Measurements from ENCODE around the gene SMAD5. TPM values are rescaled to one million over a fixed set of nuclear protein-coding genes. Genes with fewer than 3 reads are reported as not detected.

The SMAD5 gene
- total RNA-seq, 1 experiment from 2014 or later = 64.3 TPM

- Histone ChIP-seq H3K4me2 (ENCODE audit: low read length) (no peak overlapping the region), H3K4me1 (ENCODE audit: control insufficient read depth in 1 of 2, insufficient read depth in 2 of 2, low read length in 2 of 2) (no peaks in the 10 kb centered on the region), H3K27me3 (ENCODE audit: insufficient read depth, low read length) (no peaks in the 10 kb centered on the region), H3K9me3 (ENCODE audit: control insufficient read depth in 1 of 2, insufficient read depth in 1 of 2, low read depth in 1 of 2, low read length in 2 of 2) (no peaks in the 10 kb centered on the region), H4K20me1 (ENCODE audit: insufficient read depth) (no peaks in the 10 kb centered on the region), H3K9me2 (ENCODE audit: insufficient read depth) (no peaks in the 10 kb centered on the region), H3K9ac (ENCODE audit: low read length) (no peak overlapping the region), H2AFZ (ENCODE audit: low read depth, low read length, poor library complexity, severe bottlenecking) (no peak overlapping the region), H3K79me2 (ENCODE audit: insufficient read depth, low read length) (no peaks in the 10 kb centered on the region), H3K4me3 (replicated peaks in 1 of 2; ENCODE audit: low read depth in 1 of 2, low read length in 2 of 2) (no peak overlapping the region), H3K36me3 (ENCODE audit: control insufficient read depth in 1 of 2, insufficient read depth in 2 of 2, low read length in 2 of 2) (0 out of 4 replicates have a peak, but pooled peaks cover 0 to 2% of the 10 kb centered on the region in 2 experiments), H3K27ac (ENCODE audit: low read depth, low read length) (no peak overlapping the region)
- RAD21 ChIA-PET (ENCODE audit: low non-redundant PET in 1 of 2, low total read pairs in 2 of 2, uncharacterized antibody in 2 of 2, unreplicated experiment in 2 of 2) = no interaction called here
- no peak for TF ChIP-seq ZFX (IDR thresholded peaks at IDR 0.05)
- TF ChIP-seq CTCF (IDR thresholded peaks at IDR 0.05 in 2 of 3, conservative IDR thresholded peaks at IDR 0.05 in 1 of 3; ENCODE audit: borderline replicate concordance in 1 of 3, insufficient read depth in 1 of 3, low read depth in 2 of 3, low read length in 2 of 3) = no peak
- TF ChIP-seq FOSL1 (IDR thresholded peaks at IDR 0.05; ENCODE audit: low read depth) = no peak
- TF ChIP-seq YY1 (IDR thresholded peaks at IDR 0.05; ENCODE audit: extremely low read depth, insufficient replicate concordance, low read depth, low read length) = no peak
- TF ChIP-seq EZH2phosphoT487 (IDR thresholded peaks at IDR 0.05; ENCODE audit: borderline replicate concordance) = no peak
- TF ChIP-seq ATF3 (IDR thresholded peaks at IDR 0.05) = no peak
- no peak for TF ChIP-seq SP1 (IDR thresholded peaks at IDR 0.05; ENCODE audit: low read depth)
- no peak for TF ChIP-seq POLR2AphosphoS5 (IDR thresholded peaks at IDR 0.05; ENCODE audit: low read depth, low read length)
- no peak for TF ChIP-seq EZH2 (IDR thresholded peaks at IDR 0.05)
- no peak for TF ChIP-seq ELF1 (IDR thresholded peaks at IDR 0.05; ENCODE audit: borderline replicate concordance, low read depth)
- TF ChIP-seq CEBPB (IDR thresholded peaks at IDR 0.05; ENCODE audit: low read depth) = no peak
- no peak for TF ChIP-seq SRF (IDR thresholded peaks at IDR 0.05; ENCODE audit: low read depth)
- TF ChIP-seq REST (IDR thresholded peaks at IDR 0.05; ENCODE audit: low read depth) = no peak
- TF ChIP-seq CBX3 (IDR thresholded peaks at IDR 0.05; ENCODE audit: low read depth) = no peak
- no peak for TF ChIP-seq MAX (IDR thresholded peaks at IDR 0.05)
- no peak for TF ChIP-seq JUND (IDR thresholded peaks at IDR 0.05)
- CTCF ChIA-PET = no interaction called here
- BruUV-seq (replicated peaks) = no TSS peak
- intact Hi-C loops (cut with micrococcal nuclease) = no loop called here
- ATAC-seq (no peak), DNase-seq (ENCODE audit: low read depth, low spot score) (no peak)
- POLR2A ChIA-PET = no interaction called here
Measured at GRCh38 chr5:136188859-136189258, 56.2 kb downstream of the SMAD5 start.
